Measurements from ENCODE around the gene TGFBI.

The TGFBI gene

GRCh38 chr5:136098176-136098575, 69.4 kb downstream of the TGFBI start:
- DNase-seq = no peak

- no peak for DNase-seq
Measured at GRCh38 chr5:136099870-136100269, 71.1 kb downstream of the TGFBI start.

- DNase-seq = no peak
Measured at GRCh38 chr5:136101884-136102283, 73.1 kb downstream of the TGFBI start.

GRCh38 chr5:136103118-136103517, 74.3 kb downstream of the TGFBI start:
- no peak for DNase-seq

- no peak for DNase-seq
Measured at GRCh38 chr5:136104306-136104965, 75.6 kb downstream of the TGFBI start.

GRCh38 chr5:136106351-136107031, 77.7 kb downstream of the TGFBI start:
- no peak for DNase-seq

GRCh38 chr5:136108180-136108611, 79.4 kb downstream of the TGFBI start:
- no peak for DNase-seq

GRCh38 chr5:136108766-136109165, 80.0 kb downstream of the TGFBI start:
- no peak for DNase-seq

GRCh38 chr5:136109453-136110135, 80.8 kb downstream of the TGFBI start:
- no peak for DNase-seq
